Kidney epithelial cell (primary cell): Measurements from ENCODE around the gene ADAMTS19. TPM values are rescaled to one million over a fixed set of nuclear protein-coding genes. Genes with fewer than 3 reads are reported as not detected.

Experiments
- DNase-seq: peaks from one replicate; pipeline ENCODE4 v3.0.0-alpha.2; 2010; ENCODE audit warnings: low read depth
- H3K27me3 ChIP-seq: 2 replicates; pipeline ENCODE4 v1.6.0; 2011; ENCODE audit warnings: low read length; ENCODE audit not compliant: control insufficient read depth, insufficient read depth
- H3K36me3 ChIP-seq: 2 replicates; pipeline ENCODE4 v1.5.1; 2011; ENCODE audit warnings: low read length; ENCODE audit not compliant: control insufficient read depth, insufficient read depth
- H3K4me3 ChIP-seq: 2 replicates; pipeline ENCODE4 v1.5.1; 2011; ENCODE audit warnings: low read depth, mild to moderate bottlenecking, control low read depth, low read length
- total RNA-seq: library from RNA; depleted of rRNA; stranded (reverse); fragments of >200 nt; gene quantifications from 2 replicates; pipeline ENCODE4 v1.2.3, GENCODE V29; 2015
- TF ChIP-seq, protein P1 (sequence below): IDR thresholded peaks from 2 replicates; pipeline ENCODE4 v1.5.1; 2011; ENCODE audit warnings: mild to moderate bottlenecking, moderate library complexity, low read length, control low read depth, inconsistent platforms; ENCODE audit not compliant: insufficient read depth, poor library complexity, severe bottlenecking

ADAMTS19 gene, protein sequence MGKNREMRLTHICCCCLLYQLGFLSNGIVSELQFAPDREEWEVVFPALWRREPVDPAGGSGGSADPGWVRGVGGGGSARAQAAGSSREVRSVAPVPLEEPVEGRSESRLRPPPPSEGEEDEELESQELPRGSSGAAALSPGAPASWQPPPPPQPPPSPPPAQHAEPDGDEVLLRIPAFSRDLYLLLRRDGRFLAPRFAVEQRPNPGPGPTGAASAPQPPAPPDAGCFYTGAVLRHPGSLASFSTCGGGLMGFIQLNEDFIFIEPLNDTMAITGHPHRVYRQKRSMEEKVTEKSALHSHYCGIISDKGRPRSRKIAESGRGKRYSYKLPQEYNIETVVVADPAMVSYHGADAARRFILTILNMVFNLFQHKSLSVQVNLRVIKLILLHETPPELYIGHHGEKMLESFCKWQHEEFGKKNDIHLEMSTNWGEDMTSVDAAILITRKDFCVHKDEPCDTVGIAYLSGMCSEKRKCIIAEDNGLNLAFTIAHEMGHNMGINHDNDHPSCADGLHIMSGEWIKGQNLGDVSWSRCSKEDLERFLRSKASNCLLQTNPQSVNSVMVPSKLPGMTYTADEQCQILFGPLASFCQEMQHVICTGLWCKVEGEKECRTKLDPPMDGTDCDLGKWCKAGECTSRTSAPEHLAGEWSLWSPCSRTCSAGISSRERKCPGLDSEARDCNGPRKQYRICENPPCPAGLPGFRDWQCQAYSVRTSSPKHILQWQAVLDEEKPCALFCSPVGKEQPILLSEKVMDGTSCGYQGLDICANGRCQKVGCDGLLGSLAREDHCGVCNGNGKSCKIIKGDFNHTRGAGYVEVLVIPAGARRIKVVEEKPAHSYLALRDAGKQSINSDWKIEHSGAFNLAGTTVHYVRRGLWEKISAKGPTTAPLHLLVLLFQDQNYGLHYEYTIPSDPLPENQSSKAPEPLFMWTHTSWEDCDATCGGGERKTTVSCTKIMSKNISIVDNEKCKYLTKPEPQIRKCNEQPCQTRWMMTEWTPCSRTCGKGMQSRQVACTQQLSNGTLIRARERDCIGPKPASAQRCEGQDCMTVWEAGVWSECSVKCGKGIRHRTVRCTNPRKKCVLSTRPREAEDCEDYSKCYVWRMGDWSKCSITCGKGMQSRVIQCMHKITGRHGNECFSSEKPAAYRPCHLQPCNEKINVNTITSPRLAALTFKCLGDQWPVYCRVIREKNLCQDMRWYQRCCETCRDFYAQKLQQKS
- 0.21 and 0.75 TPM in 2 replicates for total RNA-seq

DNA sequence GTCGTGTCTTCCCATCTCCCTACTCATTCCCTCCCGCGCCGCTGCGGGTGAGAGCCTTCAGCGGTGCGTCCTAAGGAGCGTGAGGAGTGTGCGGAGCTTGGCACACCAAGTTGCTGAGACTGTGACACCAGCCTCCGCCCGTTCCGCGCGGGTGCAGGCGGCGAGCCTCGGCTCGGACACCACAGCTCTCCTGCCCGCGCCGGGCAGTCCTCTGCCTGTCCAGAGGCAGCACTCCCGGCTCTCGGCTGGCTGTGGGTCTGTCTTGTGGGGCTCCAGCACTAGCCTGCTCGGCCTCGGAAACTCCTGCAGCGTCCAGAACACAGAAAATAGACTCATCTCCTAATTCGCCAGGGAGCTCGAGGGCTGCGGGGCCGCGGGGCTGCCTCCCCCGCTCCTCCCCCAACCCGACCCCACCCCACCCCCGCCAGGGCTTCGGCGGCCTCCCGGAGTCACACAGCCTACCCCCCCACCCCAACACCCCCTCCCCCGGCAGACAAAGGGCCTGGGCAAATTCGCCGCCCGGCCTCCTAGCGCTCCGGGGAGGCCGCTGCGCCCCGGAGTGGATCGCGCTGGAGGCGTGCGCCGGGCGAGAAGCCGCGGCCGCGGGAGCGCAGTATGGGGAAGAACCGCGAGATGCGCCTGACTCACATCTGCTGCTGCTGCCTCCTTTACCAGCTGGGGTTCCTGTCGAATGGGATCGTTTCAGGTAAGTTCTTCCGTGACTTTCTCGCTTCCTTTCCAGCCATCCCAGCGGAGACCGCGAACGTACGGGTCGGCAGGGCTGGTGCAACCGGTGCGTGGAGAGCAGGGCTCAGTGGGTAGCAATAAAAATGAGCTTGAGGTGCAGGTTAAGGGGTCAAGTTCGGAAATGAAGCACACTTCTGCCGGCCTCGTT, at the start of gene ADAMTS19:
ADAMTS19 (plus strand) TSS at position 522 of the 895 bp plus-strand sequence; CDS start at position 616, 94 bp downstream.
- Histone ChIP-seq H3K27me3 (peaks cover 4% of the 10 kb centered on the region), H3K36me3 (no peaks in the 10 kb centered on the region), H3K4me3 (peak within 1 kb of the TSS; percentile 53)
- DNase-seq = no peak
- TF ChIP-seq, protein P1, sequence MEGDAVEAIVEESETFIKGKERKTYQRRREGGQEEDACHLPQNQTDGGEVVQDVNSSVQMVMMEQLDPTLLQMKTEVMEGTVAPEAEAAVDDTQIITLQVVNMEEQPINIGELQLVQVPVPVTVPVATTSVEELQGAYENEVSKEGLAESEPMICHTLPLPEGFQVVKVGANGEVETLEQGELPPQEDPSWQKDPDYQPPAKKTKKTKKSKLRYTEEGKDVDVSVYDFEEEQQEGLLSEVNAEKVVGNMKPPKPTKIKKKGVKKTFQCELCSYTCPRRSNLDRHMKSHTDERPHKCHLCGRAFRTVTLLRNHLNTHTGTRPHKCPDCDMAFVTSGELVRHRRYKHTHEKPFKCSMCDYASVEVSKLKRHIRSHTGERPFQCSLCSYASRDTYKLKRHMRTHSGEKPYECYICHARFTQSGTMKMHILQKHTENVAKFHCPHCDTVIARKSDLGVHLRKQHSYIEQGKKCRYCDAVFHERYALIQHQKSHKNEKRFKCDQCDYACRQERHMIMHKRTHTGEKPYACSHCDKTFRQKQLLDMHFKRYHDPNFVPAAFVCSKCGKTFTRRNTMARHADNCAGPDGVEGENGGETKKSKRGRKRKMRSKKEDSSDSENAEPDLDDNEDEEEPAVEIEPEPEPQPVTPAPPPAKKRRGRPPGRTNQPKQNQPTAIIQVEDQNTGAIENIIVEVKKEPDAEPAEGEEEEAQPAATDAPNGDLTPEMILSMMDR = no peak

DNA sequence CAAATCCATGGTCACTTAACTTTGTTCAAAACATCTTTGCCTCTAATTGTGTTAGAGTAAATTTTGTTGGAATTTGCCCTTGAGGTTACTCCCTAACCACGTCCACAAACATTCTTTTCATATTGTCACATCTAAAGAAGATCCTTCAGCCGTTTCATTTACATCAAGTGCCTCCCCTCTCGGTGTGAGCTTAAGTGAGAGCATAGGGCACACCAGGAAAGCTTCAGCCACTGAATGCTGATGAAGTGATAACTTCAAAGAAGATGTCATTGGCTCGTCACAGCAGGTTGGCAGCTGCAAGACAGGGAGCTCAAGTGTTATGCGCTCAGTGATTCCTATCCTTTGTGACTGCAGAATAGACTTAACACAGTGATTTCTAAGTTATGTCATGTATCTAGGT, 49.6 kb upstream of the ADAMTS19 start:
- Histone ChIP-seq H3K36me3 (no peaks in the 10 kb centered on the region), H3K4me3 (no peak overlapping the region), H3K27me3 (no peaks in the 10 kb centered on the region)
- TF ChIP-seq, protein P1 = no peak
- no peak for DNase-seq

DNA sequence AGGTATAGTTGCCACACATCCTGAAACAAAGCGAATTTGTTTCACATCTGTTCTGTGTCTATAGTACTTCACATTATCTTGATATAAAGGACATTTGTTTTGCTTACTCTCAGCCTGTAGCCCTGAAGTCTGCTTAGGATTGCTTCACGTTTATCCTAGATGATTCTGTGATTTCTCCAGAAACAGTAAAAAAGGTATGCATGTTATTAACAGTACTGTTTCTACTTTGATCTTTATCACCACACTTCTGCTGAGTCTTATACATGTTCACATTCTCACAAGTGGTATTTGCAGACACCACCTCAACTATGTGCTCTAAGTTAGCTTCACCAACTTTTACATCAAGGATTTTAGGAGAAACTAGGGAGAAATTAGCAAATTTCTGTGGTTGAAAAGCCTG, 47.4 kb upstream of the ADAMTS19 start:
- no peaks in the 10 kb centered on the region for H3K36me3 ChIP-seq
- H3K4me3 ChIP-seq = no peak overlapping the region
- TF ChIP-seq, protein P1 = no peak
- no peaks in the 10 kb centered on the region for H3K27me3 ChIP-seq
- no peak for DNase-seq

DNA sequence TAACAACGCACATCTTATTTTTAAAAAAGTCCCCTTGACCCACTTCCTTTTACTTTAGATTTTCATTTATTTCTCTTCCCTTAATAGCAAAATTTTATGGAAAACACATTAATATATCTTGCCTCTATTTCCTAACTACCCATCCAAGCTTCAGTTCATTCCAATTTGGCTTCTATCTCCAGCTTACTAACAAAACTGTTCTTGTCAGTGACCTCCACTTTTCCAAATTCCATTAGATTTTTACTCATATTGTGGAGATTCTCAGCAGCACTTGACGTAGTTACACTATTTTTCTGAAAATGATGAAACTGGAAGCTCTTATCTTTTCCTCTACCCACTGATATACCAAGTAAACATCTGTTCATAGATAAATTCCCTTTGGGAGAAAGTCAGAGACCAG, 46.5 kb upstream of the ADAMTS19 start:
- no peaks in the 10 kb centered on the region for H3K27me3 ChIP-seq
- H3K36me3 ChIP-seq = no peaks in the 10 kb centered on the region
- TF ChIP-seq, protein P1 = no peak
- no peak for DNase-seq
- H3K4me3 ChIP-seq = no peak overlapping the region

DNA sequence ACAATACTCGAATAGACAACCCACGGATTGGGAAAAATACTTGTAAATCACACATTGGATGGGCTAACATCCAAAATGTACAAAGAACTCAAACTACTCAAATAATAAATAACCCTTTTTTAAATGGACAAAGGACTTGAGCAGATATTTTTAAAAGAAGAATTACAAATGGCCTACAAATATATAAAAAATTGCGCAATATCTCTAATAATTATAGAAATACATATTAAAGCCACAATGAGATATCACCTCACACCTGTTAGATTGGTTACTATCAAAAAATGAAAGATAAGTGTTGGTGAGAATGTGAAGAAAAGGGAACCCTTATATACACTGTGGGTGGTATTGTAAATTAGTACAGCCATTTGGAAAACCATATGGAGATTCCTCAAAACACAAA, 40.8 kb upstream of the ADAMTS19 start:
- Histone ChIP-seq H3K4me3 (no peak overlapping the region), H3K27me3 (no peaks in the 10 kb centered on the region), H3K36me3 (no peaks in the 10 kb centered on the region)
- no peak for DNase-seq
- TF ChIP-seq, protein P1 = no peak
